Effector memory CD8-positive, alpha-beta T cell (primary cell): ENCODE data around the gene CCNY.

Experiments
- ATAC-seq: fragments of 150-1000 bp; cut with Tn5 transposase; replicated peaks from 2 replicates; pipeline ENCODE4 v1.10.0; 2021; ENCODE audit warnings: mild to moderate bottlenecking, moderate library complexity
- DNase-seq, 3 experiments: peaks; one replicate each; pipeline ENCODE4 v3.0.0; 2021
- H3K27ac Mint-ChIP-seq, 2 donors: one replicate each; pipeline ENCODE4 v1.8.0; 2022; ENCODE audit warnings: mild to moderate bottlenecking in 2 of 2, mixed read lengths in 2 of 2, moderate library complexity in 2 of 2
- H3K27me3 Mint-ChIP-seq, 2 donors: one replicate each; pipeline ENCODE4 v1.8.0; 2022; ENCODE audit warnings: mixed read lengths in 2 of 2
- H3K36me3 Mint-ChIP-seq: one replicate; pipeline ENCODE4 v1.8.0; 2022; ENCODE audit warnings: mild to moderate bottlenecking, moderate library complexity, mixed read lengths; ENCODE audit not compliant: insufficient read depth
- H3K4me1 Mint-ChIP-seq, 2 donors: one replicate each; pipeline ENCODE4 v1.8.0; 2022; ENCODE audit warnings: low read depth in 2 of 2, mixed read lengths in 2 of 2
- H3K4me3 Mint-ChIP-seq, 2 donors: one replicate each; pipeline ENCODE4 v1.8.0; 2022; ENCODE audit warnings: mild to moderate bottlenecking in 2 of 2, mixed read lengths in 2 of 2, moderate library complexity in 2 of 2
- H3K9me3 Mint-ChIP-seq, 2 donors: one replicate each; pipeline ENCODE4 v1.8.0; 2022; ENCODE audit warnings: mixed read lengths in 2 of 2

CCNY gene

GRCh38 chr10:35340975-35341374 lies 4.7 kb downstream of the CCNY start:
- DNase-seq (no peak), ATAC-seq (no peak)
- peak overlapping the region; percentile 7 to 57 for H3K27ac Mint-ChIP-seq
- H3K27me3 Mint-ChIP-seq = no peaks in the 10 kb centered on the region
- peaks cover 50 to 56% of the 10 kb centered on the region in 2 donors for H3K4me1 Mint-ChIP-seq
- H3K4me3 Mint-ChIP-seq = peak overlapping the region; percentile 30 to 37
- H3K36me3 Mint-ChIP-seq = peaks cover 5% of the 10 kb centered on the region
- H3K9me3 Mint-ChIP-seq = no peaks in the 10 kb centered on the region

GRCh38 chr10:35341521-35341920 lies 5.2 kb downstream of the CCNY start:
- ATAC-seq = peak; percentile 37
- Mint-ChIP-seq H3K27ac (peak overlapping the region; percentile 38 to 57), H3K4me3 (peak overlapping the region; percentile 30 to 37), H3K27me3 (no peaks in the 10 kb centered on the region), H3K4me1 (peaks cover 50 to 61% of the 10 kb centered on the region in 2 donors), H3K9me3 (no peaks in the 10 kb centered on the region), H3K36me3 (peaks cover 5% of the 10 kb centered on the region)
- no peak for DNase-seq

- Mint-ChIP-seq H3K4me3 (peak overlapping the region in 1 of 2 donors; percentile 30), H3K36me3 (peaks cover 5% of the 10 kb centered on the region), H3K4me1 (peaks cover 54 to 66% of the 10 kb centered on the region in 2 donors), H3K9me3 (no peaks in the 10 kb centered on the region), H3K27me3 (no peaks in the 10 kb centered on the region), H3K27ac (peak overlapping the region; percentile 38 to 57)
- ATAC-seq (no peak), DNase-seq (no peak)
Observed at GRCh38 chr10:35342183-35342753, 6.0 kb downstream of the CCNY start.

- H3K36me3 Mint-ChIP-seq = peaks cover 5% of the 10 kb centered on the region
- peaks cover 53 to 62% of the 10 kb centered on the region in 2 donors for H3K4me1 Mint-ChIP-seq
- DNase-seq (no peak), ATAC-seq (no peak)
- H3K9me3 Mint-ChIP-seq = no peaks in the 10 kb centered on the region
- no peaks in the 10 kb centered on the region for H3K27me3 Mint-ChIP-seq
- peak overlapping the region in 1 of 2 donors; percentile 44 for H3K27ac Mint-ChIP-seq
- H3K4me3 Mint-ChIP-seq = no peak overlapping the region
Observed at GRCh38 chr10:35343739-35344138, 7.4 kb downstream of the CCNY start.

GRCh38 chr10:35345383-35345742 lies 9.1 kb downstream of the CCNY start:
- DNase-seq (no peak), ATAC-seq (no peak)
- H3K36me3 Mint-ChIP-seq = peaks cover 5% of the 10 kb centered on the region
- no peak overlapping the region for H3K4me3 Mint-ChIP-seq
- peaks cover 59 to 61% of the 10 kb centered on the region in 2 donors for H3K4me1 Mint-ChIP-seq
- H3K9me3 Mint-ChIP-seq = no peaks in the 10 kb centered on the region
- no peak overlapping the region for H3K27ac Mint-ChIP-seq
- no peaks in the 10 kb centered on the region for H3K27me3 Mint-ChIP-seq

- H3K27me3 Mint-ChIP-seq = no peaks in the 10 kb centered on the region
- no peaks in the 10 kb centered on the region for H3K9me3 Mint-ChIP-seq
Observed at GRCh38 chr10:35346248-35346647, 9.9 kb downstream of the CCNY start.

GRCh38 chr10:35347121-35347562 lies 10.8 kb downstream of the CCNY start:
- Mint-ChIP-seq H3K4me1 (peaks cover 60 to 61% of the 10 kb centered on the region in 2 donors), H3K27ac (peak overlapping the region in 1 of 2 donors; percentile 35), H3K36me3 (peaks cover 4% of the 10 kb centered on the region), H3K9me3 (no peaks in the 10 kb centered on the region), H3K27me3 (no peaks in the 10 kb centered on the region), H3K4me3 (no peak overlapping the region)
- ATAC-seq (no peak), DNase-seq (no peak)

More at GRCh38 chr10:35346248-35346647, 9.9 kb downstream of the CCNY start:
- peaks cover under 1% of the 10 kb centered on the region for H3K36me3 Mint-ChIP-seq
- DNase-seq = no peak
- no peak overlapping the region for H3K27ac Mint-ChIP-seq
- no peak for ATAC-seq
- peaks cover 61 to 62% of the 10 kb centered on the region in 2 donors for H3K4me1 Mint-ChIP-seq
- no peak overlapping the region for H3K4me3 Mint-ChIP-seq

- H3K4me1 Mint-ChIP-seq = peaks cover 64% of the 10 kb centered on the region in 2 donors
- H3K9me3 Mint-ChIP-seq = no peaks in the 10 kb centered on the region
- no peak for DNase-seq
- H3K4me3 Mint-ChIP-seq = no peak overlapping the region
- H3K36me3 Mint-ChIP-seq = peaks cover 4% of the 10 kb centered on the region
- H3K27me3 Mint-ChIP-seq = no peaks in the 10 kb centered on the region
- peak overlapping the region in 1 of 2 donors; percentile 33 for H3K27ac Mint-ChIP-seq
- ATAC-seq = no peak
Observed at GRCh38 chr10:35347899-35348608, 11.7 kb downstream of the CCNY start.

GRCh38 chr10:35348609-35349388 lies 12.5 kb downstream of the CCNY start:
- Mint-ChIP-seq H3K36me3 (peaks cover 4% of the 10 kb centered on the region), H3K9me3 (no peaks in the 10 kb centered on the region), H3K27me3 (no peaks in the 10 kb centered on the region), H3K4me3 (no peak overlapping the region), H3K27ac (peak overlapping the region in 1 of 2 donors; percentile 33), H3K4me1 (peaks cover 67 to 71% of the 10 kb centered on the region in 2 donors)
- no peak for DNase-seq
- no peak for ATAC-seq

- Mint-ChIP-seq H3K27me3 (no peaks in the 10 kb centered on the region), H3K36me3 (peaks cover 4% of the 10 kb centered on the region), H3K4me3 (no peak overlapping the region), H3K9me3 (no peaks in the 10 kb centered on the region), H3K27ac (no peak overlapping the region), H3K4me1 (peaks cover 71 to 76% of the 10 kb centered on the region in 2 donors)
- no peak for ATAC-seq
- no peak for DNase-seq
Observed at GRCh38 chr10:35349389-35349915, 13.1 kb downstream of the CCNY start.

- no peak for DNase-seq
- peak overlapping the region in 1 of 2 donors; percentile 8 for H3K4me3 Mint-ChIP-seq
- peak overlapping the region in 1 of 2 donors; percentile 51 for H3K27ac Mint-ChIP-seq
Observed at GRCh38 chr10:35351021-35351420, 14.7 kb downstream of the CCNY start.

GRCh38 chr10:35352097-35352496 lies 15.8 kb downstream of the CCNY start:
- Mint-ChIP-seq H3K27me3 (no peaks in the 10 kb centered on the region), H3K9me3 (no peaks in the 10 kb centered on the region), H3K4me3 (peak overlapping the region; percentile 71 to 73), H3K27ac (peak overlapping the region; percentile 18 to 73), H3K36me3 (peaks cover 4% of the 10 kb centered on the region), H3K4me1 (peaks cover 79 to 87% of the 10 kb centered on the region in 2 donors)
- ATAC-seq = no peak
- DNase-seq = no peak

More at GRCh38 chr10:35351021-35351420, 14.7 kb downstream of the CCNY start:
- ATAC-seq = no peak
- peaks cover 4% of the 10 kb centered on the region for H3K36me3 Mint-ChIP-seq
- no peaks in the 10 kb centered on the region for H3K27me3 Mint-ChIP-seq
- no peaks in the 10 kb centered on the region for H3K9me3 Mint-ChIP-seq
- peaks cover 71 to 85% of the 10 kb centered on the region in 2 donors for H3K4me1 Mint-ChIP-seq

- H3K4me1 Mint-ChIP-seq = peaks cover 79 to 87% of the 10 kb centered on the region in 2 donors
- DNase-seq (no peak), ATAC-seq (peak; percentile 81)
- no peaks in the 10 kb centered on the region for H3K9me3 Mint-ChIP-seq
- H3K4me3 Mint-ChIP-seq = peak overlapping the region; percentile 71 to 73
- peak overlapping the region; percentile 18 to 73 for H3K27ac Mint-ChIP-seq
- no peaks in the 10 kb centered on the region for H3K27me3 Mint-ChIP-seq
- peaks cover 4% of the 10 kb centered on the region for H3K36me3 Mint-ChIP-seq
Observed at GRCh38 chr10:35352512-35352911, 16.2 kb downstream of the CCNY start.
